Urinary bladder (tissue), 4 donors: ENCODE results near the gene TRPV4. TPM values are rescaled to one million over a fixed set of nuclear protein-coding genes. Genes with fewer than 3 reads are reported as not detected.

Experiments
- DNase-seq: peaks from one replicate; pipeline ENCODE4 v3.0.0-alpha.2; 2015; ENCODE audit errors: extremely low spot score
- H3K27ac ChIP-seq: one replicate; pipeline ENCODE4 v1.5.1; 2013; ENCODE audit warnings: low read depth, mild to moderate bottlenecking, moderate library complexity
- H3K36me3 ChIP-seq: one replicate; pipeline ENCODE4 v1.6.1; 2013; ENCODE audit warnings: mild to moderate bottlenecking, moderate library complexity; ENCODE audit not compliant: insufficient read depth
- H3K4me1 ChIP-seq: one replicate; pipeline ENCODE4 v1.6.1; 2013; ENCODE audit warnings: mild to moderate bottlenecking, moderate library complexity; ENCODE audit not compliant: insufficient read depth
- H3K4me3 ChIP-seq: one replicate; pipeline ENCODE4 v1.5.1; 2013; ENCODE audit warnings: low read depth, low read length
- WGBS: extraction: QIAGEN DNeasy Blood & Tissue Kit; methylation state at CpG from one replicate; pipeline ENCODE4 v1.1.7; 2013; 5-methylcytosine and 5-hydroxymethylcytosine counted together
- polyA plus RNA-seq: library from polyadenylated mRNA; stranded (reverse); fragments of 200-250 nt; gene quantifications from one replicate; pipeline ENCODE4 v1.2.3, GENCODE V29; 2013
- total RNA-seq: library from RNA; depleted of rRNA; stranded (reverse); fragments of >200 nt; gene quantifications from one replicate; pipeline ENCODE4 v1.2.3, GENCODE V29; 2014
- donor health status: healthy with polysubstance abuse.
- donor health status: healthy.

TRPV4 gene
- total and polyA plus RNA-seq, 2 donors: 0.90 to 1.2 TPM

- no peak for DNase-seq
- Histone ChIP-seq H3K4me3 (no peak overlapping the region), H3K27ac (no peak overlapping the region), H3K36me3 (no peaks in the 10 kb centered on the region), H3K4me1 (no peaks in the 10 kb centered on the region)
- 86% methylated on average over 14 of the region's 14 CpGs for WGBS
Measured at GRCh38 chr12:109741970-109742703, 91.1 kb downstream of the TRPV4 start.

- WGBS: 90% methylated on average over 4 of the region's 4 CpGs
- no peak for DNase-seq
- Histone ChIP-seq H3K27ac (no peak overlapping the region), H3K4me1 (no peaks in the 10 kb centered on the region), H3K4me3 (no peak overlapping the region), H3K36me3 (no peaks in the 10 kb centered on the region)
Measured at GRCh38 chr12:109741286-109741969, 91.8 kb downstream of the TRPV4 start.

GRCh38 chr12:109740694-109741245, 92.4 kb downstream of the TRPV4 start:
- 90% methylated on average over 10 of the region's 10 CpGs for WGBS
- no peak for DNase-seq

GRCh38 chr12:109739747-109740693, 93.2 kb downstream of the TRPV4 start:
- H3K4me1 ChIP-seq: no peaks in the 10 kb centered on the region
- H3K4me3 ChIP-seq: no peak overlapping the region
- H3K27ac ChIP-seq: no peak overlapping the region
- no peak for DNase-seq
- no peaks in the 10 kb centered on the region for H3K36me3 ChIP-seq
- 36% methylated on average over 18 of the region's 18 CpGs for WGBS

More at GRCh38 chr12:109740694-109741245, 92.4 kb downstream of the TRPV4 start:
- H3K27ac ChIP-seq: no peak overlapping the region
- H3K4me3 ChIP-seq: no peak overlapping the region
- H3K36me3 ChIP-seq: no peaks in the 10 kb centered on the region
- no peaks in the 10 kb centered on the region for H3K4me1 ChIP-seq

- Histone ChIP-seq H3K4me1 (no peaks in the 10 kb centered on the region), H3K27ac (no peak overlapping the region), H3K36me3 (no peaks in the 10 kb centered on the region), H3K4me3 (no peak overlapping the region)
- no peak for DNase-seq
- WGBS: 84% methylated on average over 6 of the region's 6 CpGs
Measured at GRCh38 chr12:109738878-109739665, 94.1 kb downstream of the TRPV4 start.

- Histone ChIP-seq H3K4me3 (no peak overlapping the region), H3K27ac (no peak overlapping the region), H3K4me1 (no peaks in the 10 kb centered on the region), H3K36me3 (no peaks in the 10 kb centered on the region)
- DNase-seq: no peak
- 70% methylated on average over 4 of the region's 4 CpGs for WGBS
Measured at GRCh38 chr12:109738209-109738608, 95.0 kb downstream of the TRPV4 start.

- Histone ChIP-seq H3K4me1 (no peaks in the 10 kb centered on the region), H3K36me3 (no peaks in the 10 kb centered on the region), H3K4me3 (no peak overlapping the region), H3K27ac (no peak overlapping the region)
- 77% methylated on average over 7 of the region's 7 CpGs for WGBS
- DNase-seq: no peak
Measured at GRCh38 chr12:109737631-109738030, 95.6 kb downstream of the TRPV4 start.

- no peak for DNase-seq
- Histone ChIP-seq H3K27ac (no peak overlapping the region), H3K36me3 (no peaks in the 10 kb centered on the region), H3K4me3 (no peak overlapping the region), H3K4me1 (no peaks in the 10 kb centered on the region)
- WGBS: 11% methylated on average over 1 of the region's 1 CpG
Measured at GRCh38 chr12:109737126-109737525, 96.1 kb downstream of the TRPV4 start.

GRCh38 chr12:109736552-109737108, 96.6 kb downstream of the TRPV4 start:
- no peak overlapping the region for H3K4me3 ChIP-seq
- DNase-seq: no peak
- 20% methylated on average over 12 of the region's 12 CpGs for WGBS
- no peak overlapping the region for H3K27ac ChIP-seq
- H3K4me1 ChIP-seq: no peaks in the 10 kb centered on the region
- H3K36me3 ChIP-seq: no peaks in the 10 kb centered on the region

GRCh38 chr12:109735825-109736551, 97.2 kb downstream of the TRPV4 start:
- no peak overlapping the region for H3K4me3 ChIP-seq
- H3K27ac ChIP-seq: no peak overlapping the region
- 60% methylated on average over 9 of the region's 9 CpGs for whole genome bisulfite sequencing
- DNase-seq: no peak
- H3K4me1 ChIP-seq: no peaks in the 10 kb centered on the region
- no peaks in the 10 kb centered on the region for H3K36me3 ChIP-seq

- DNase-seq: no peak
- 65% methylated on average over 12 of the region's 12 CpGs for WGBS
- H3K4me3 ChIP-seq: no peak overlapping the region
- H3K4me1 ChIP-seq: no peaks in the 10 kb centered on the region
- H3K36me3 ChIP-seq: no peaks in the 10 kb centered on the region
- no peak overlapping the region for H3K27ac ChIP-seq
Measured at GRCh38 chr12:109735051-109735521, 98.1 kb downstream of the TRPV4 start.
